Ovary (tissue), 3 donors: ENCODE measurements around the gene VSTM5.

Source experiments
- EP300 ChIP-seq: sonication (generic); formaldehyde crosslinking; IDR thresholded peaks from one replicate; pipeline ENCODE4 v1.6.1; 2017; ENCODE audit warnings: antibody characterized with exemption
- POLR2A ChIP-seq: fragments of 450-650 bp; IDR thresholded peaks from one replicate; pipeline ENCODE4 v1.6.1; 2017; ENCODE audit warnings: antibody characterized with exemption, mild to moderate bottlenecking, moderate library complexity
- TF ChIP-seq, protein P1 (sequence below), 3 donors: fragments of 450-650 bp in 2 of 3; fragments of 200-600 bp in 1 of 3; IDR thresholded peaks; one replicate each; pipeline versions ENCODE4 v1.5.1 to v1.8.0; 2016 to 2022; ENCODE audit warnings: antibody characterized with exemption in 3 of 3, mild to moderate bottlenecking in 1 of 3
- donor health status: DM: no; HTN: no; CAD: no.

- TF ChIP-seq, protein P1, sequence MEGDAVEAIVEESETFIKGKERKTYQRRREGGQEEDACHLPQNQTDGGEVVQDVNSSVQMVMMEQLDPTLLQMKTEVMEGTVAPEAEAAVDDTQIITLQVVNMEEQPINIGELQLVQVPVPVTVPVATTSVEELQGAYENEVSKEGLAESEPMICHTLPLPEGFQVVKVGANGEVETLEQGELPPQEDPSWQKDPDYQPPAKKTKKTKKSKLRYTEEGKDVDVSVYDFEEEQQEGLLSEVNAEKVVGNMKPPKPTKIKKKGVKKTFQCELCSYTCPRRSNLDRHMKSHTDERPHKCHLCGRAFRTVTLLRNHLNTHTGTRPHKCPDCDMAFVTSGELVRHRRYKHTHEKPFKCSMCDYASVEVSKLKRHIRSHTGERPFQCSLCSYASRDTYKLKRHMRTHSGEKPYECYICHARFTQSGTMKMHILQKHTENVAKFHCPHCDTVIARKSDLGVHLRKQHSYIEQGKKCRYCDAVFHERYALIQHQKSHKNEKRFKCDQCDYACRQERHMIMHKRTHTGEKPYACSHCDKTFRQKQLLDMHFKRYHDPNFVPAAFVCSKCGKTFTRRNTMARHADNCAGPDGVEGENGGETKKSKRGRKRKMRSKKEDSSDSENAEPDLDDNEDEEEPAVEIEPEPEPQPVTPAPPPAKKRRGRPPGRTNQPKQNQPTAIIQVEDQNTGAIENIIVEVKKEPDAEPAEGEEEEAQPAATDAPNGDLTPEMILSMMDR (IDR thresholded peaks at IDR 0.05) = no peak
- TF ChIP-seq POLR2A = no peak
- TF ChIP-seq EP300 = no peak
These were observed 27.2 kb downstream of the VSTM5 start for GRCh38 chr11:93823210-93823609.
